K562 (cell line): ENCODE results near the gene ST7. TPM values are rescaled to one million over a fixed set of nuclear protein-coding genes. Genes with fewer than 3 reads are reported as not detected.
A peak's percentile ranks its signal among the peaks of the same experiment; 100 is the strongest.

Experiments
- ASH1L ChIP-seq: fragments of 450-650 bp; IDR thresholded peaks from 2 replicates; pipeline ENCODE4 v1.6.1; 2018; ENCODE audit warnings: borderline replicate concordance, mild to moderate bottlenecking, low read depth; ENCODE audit not compliant: partially characterized antibody
- ATF3 ChIP-seq, 2 experiments: fragments of 450-650 bp in 1 of 2; sonication (generic) in 1 of 2; formaldehyde crosslinking in 1 of 2; IDR thresholded peaks in 1 of 2; conservative IDR thresholded peaks in 1 of 2; 2 replicates each; pipeline versions ENCODE4 v1.6.1 to v1.8.1; 2016 to 2023; ENCODE audit warnings: mild to moderate bottlenecking in 2 of 2, moderate library complexity in 2 of 2, inconsistent platforms in 1 of 2, missing genetic modification reagents in 1 of 2
- BHLHE40 ChIP-seq: IDR thresholded peaks from 2 replicates; pipeline ENCODE4 v1.6.1; 2011; ENCODE audit warnings: low read length, improper control_type of control experiment
- BRCA1 ChIP-seq, 2 experiments: fragments of 450-650 bp in 1 of 2; sonication (generic) in 1 of 2; formaldehyde crosslinking in 1 of 2; IDR thresholded peaks; 2 replicates each; pipeline versions ENCODE4 v1.5.0 to v1.6.1; 2017 to 2020; ENCODE audit warnings: mild to moderate bottlenecking in 1 of 2, missing genetic modification reagents in 1 of 2
- BRF2 ChIP-seq: IDR thresholded peaks from 3 replicates; pipeline ENCODE4 v1.6.1; 2011; ENCODE audit warnings: borderline replicate concordance, mild to moderate bottlenecking; ENCODE audit not compliant: insufficient read length, insufficient read depth
- CHD1 ChIP-seq: fragments of 200-600 bp; sonication (generic); IDR thresholded peaks from one replicate; pipeline ENCODE4 v1.6.1; 2012; ENCODE audit warnings: mild to moderate bottlenecking, moderate library complexity, low read length, inconsistent platforms
- CREB1 ChIP-seq, 2 experiments: sonication (generic) in 1 of 2; formaldehyde crosslinking in 1 of 2; IDR thresholded peaks; 2 replicates each; pipeline versions ENCODE4 v1.6.1 to v1.8.0; 2012 to 2022; ENCODE audit warnings: inconsistent platforms in 1 of 2, mild to moderate bottlenecking in 1 of 2, missing genetic modification reagents in 1 of 2, moderate library complexity in 1 of 2
- ELF1 ChIP-seq: fragments of 200-800 bp; sonication (Bioruptor generic); IDR thresholded peaks from 2 replicates; pipeline ENCODE4 v1.6.1; 2016; ENCODE audit warnings: missing genetic modification characterization, missing compliant biosample characterization
- MAFK ChIP-seq: IDR thresholded peaks from 2 replicates; pipeline ENCODE4 v1.6.1; 2011; ENCODE audit warnings: low read length, improper control_type of control experiment
- MAZ ChIP-seq, 2 experiments: fragments of 450-650 bp in 1 of 2; sonication (generic) in 1 of 2; formaldehyde crosslinking; IDR thresholded peaks in 1 of 2; conservative IDR thresholded peaks in 1 of 2; 2 replicates each; pipeline versions ENCODE4 v1.4.0 to v1.5.0; 2020; ENCODE audit warnings: mild to moderate bottlenecking in 1 of 2, missing genetic modification reagents in 1 of 2
- NRF1 ChIP-seq, 2 experiments: fragments of 450-650 bp; IDR thresholded peaks in 1 of 2; conservative IDR thresholded peaks in 1 of 2; 2 replicates each; pipeline ENCODE4 v1.6.1; 2014; ENCODE audit warnings: mild to moderate bottlenecking in 2 of 2
- POLR2G ChIP-seq: fragments of 200-400 bp; formaldehyde crosslinking; IDR thresholded peaks from 2 replicates; pipeline ENCODE4 v1.6.1; 2017; ENCODE audit warnings: low read depth, mild to moderate bottlenecking, antibody characterized with exemption, low read length, moderate library complexity
- PRPF4 ChIP-seq: fragments of 200-400 bp; formaldehyde crosslinking; IDR thresholded peaks from one replicate; pipeline ENCODE4 v1.6.1; 2017; ENCODE audit warnings: low read length, low read depth, mild to moderate bottlenecking; ENCODE audit not compliant: insufficient read depth, poor library complexity, severe bottlenecking
- SRF ChIP-seq, 2 experiments: fragments of 250-450, 450-650 bp in 1 of 2; sonication (Bioruptor Pico) in 1 of 2; sonication (generic) in 1 of 2; formaldehyde crosslinking; IDR thresholded peaks; 2 replicates each; pipeline versions ENCODE4 v1.5.0 to v1.5.1; 2020 to 2022; ENCODE audit warnings: mild to moderate bottlenecking in 1 of 2, missing genetic modification reagents in 1 of 2
- U2AF1 ChIP-seq: fragments of 200-400 bp; formaldehyde crosslinking; optimal IDR thresholded peaks from 2 replicates; pipeline ENCODE3; 2017; ENCODE audit warnings: mild to moderate bottlenecking, low read depth, low read length, moderate library complexity
- XRCC5 ChIP-seq: fragments of 200-400 bp; formaldehyde crosslinking; IDR thresholded peaks from 2 replicates; pipeline ENCODE4 v1.6.1; 2017; ENCODE audit warnings: low read depth, mild to moderate bottlenecking, low read length
- ZC3H11A ChIP-seq: IDR thresholded peaks from 2 replicates; pipeline ENCODE4 v1.6.1; 2012; ENCODE audit warnings: low read depth, low read length, improper control_type of control experiment
- ZNF134 ChIP-seq: fragments of 250-450 bp; sonication (Bioruptor Pico); conservative IDR thresholded peaks from 2 replicates; pipeline ENCODE4 v1.4.0; 2020
- ZNF347 ChIP-seq: fragments of 450-650 bp; formaldehyde crosslinking; IDR thresholded peaks from 2 replicates; pipeline ENCODE4 v1.4.0; 2020; ENCODE audit warnings: low read depth, mild to moderate bottlenecking, moderate library complexity
- ZNF41 ChIP-seq: fragments of 250-450 bp; sonication (Bioruptor Pico); conservative IDR thresholded peaks from 2 replicates; pipeline ENCODE4 v1.4.0; 2020; ENCODE audit warnings: mild to moderate bottlenecking
- ZNF639 ChIP-seq, 2 experiments: fragments of 200-800 bp in 1 of 2; sonication (Bioruptor generic) in 1 of 2; sonication (generic) in 1 of 2; formaldehyde crosslinking in 1 of 2; IDR thresholded peaks in 1 of 2; conservative IDR thresholded peaks in 1 of 2; 2 replicates each; pipeline versions ENCODE4 v1.5.0 to v1.6.1; 2016 to 2020; ENCODE audit warnings: missing compliant biosample characterization in 1 of 2, missing genetic modification characterization in 1 of 2, missing genetic modification reagents in 1 of 2
- polyA plus RNA-seq, 8 experiments: library from polyadenylated mRNA; depleted of rRNA in 4 of 8; stranded (reverse) in 5 of 8; unstranded in 3 of 8; fragments of >200 nt; fragmentation: Nextera tagmentation in 2 of 8; fragmentation: Illumina TruSeq in 1 of 8; extraction: Ambion mirVana in 2 of 8; extraction: Trizol in 1 of 8; gene quantifications; 2 replicates each; pipeline versions ENCODE4 v1.2.1 to v1.2.3, GENCODE V29; 2011 to 2014; ENCODE audit warnings: inconsistent platforms in 1 of 8, missing spikeins in 1 of 8
- total RNA-seq, 7 experiments: library from RNA; depleted of rRNA in 6 of 7; stranded (reverse); fragments of >200 nt in 6 of 7; fragmentation: Illumina TruSeq in 2 of 7; extraction: Trizol in 2 of 7; gene quantifications; 2 replicates each; pipeline versions ENCODE4 v1.2.1 to v1.2.3, GENCODE V29; 2011 to 2021; ENCODE audit warnings: low replicate concordance in 1 of 7

Gene ST7
- total and polyA plus RNA-seq, 9 of the 15 experiments (the other 6 are each of a cell fraction or from before 2014, with no cell fraction given): 23.9 to 56.3 (median 36.9) TPM

GRCh38 chr7:116953906-116954838, 871 bp downstream of the ST7 start (continued):
- TF ChIP-seq ATF3 (IDR thresholded peaks at IDR 0.05): peak; percentile 76
- TF ChIP-seq ATF3 (CRISPR knock-in tag; conservative IDR thresholded peaks at IDR 0.05): peak; percentile 83
- TF ChIP-seq ZNF639 (CRISPR knock-in tag; conservative IDR thresholded peaks at IDR 0.05 in 1 of 2, IDR thresholded peaks at IDR 0.05 in 1 of 2): peak in 1 of 2 experiments; percentile 92; a peak in 2 of 4 replicates
- TF ChIP-seq MAZ (CRISPR knock-in tag; conservative IDR thresholded peaks at IDR 0.05 in 1 of 2, IDR thresholded peaks at IDR 0.05 in 1 of 2): peak; percentile 67 to 83
- TF ChIP-seq CHD1: peak; percentile 43
- peak; percentile 61; the same call in 1 of the 2 replicates for TF ChIP-seq MAFK
- no peak for TF ChIP-seq BRF2
- no peak for TF ChIP-seq ZNF41
- peak; percentile 49 for TF ChIP-seq PRPF4
- peak; percentile 54 for TF ChIP-seq U2AF1
- 0 out of 2 replicates have a peak, but pooled peaks have one; percentile 15 for TF ChIP-seq ELF1 (tag)
- no peak for TF ChIP-seq ZNF134 (CRISPR knock-in tag)
- peak in 1 of 2 experiments; percentile 58; a peak in 1 of 4 replicates for TF ChIP-seq SRF (CRISPR knock-in tag; IDR thresholded peaks at IDR 0.05)
- TF ChIP-seq BHLHE40: peak; percentile 75
- TF ChIP-seq ZNF347 (CRISPR knock-in tag): no peak
- no peak for TF ChIP-seq BRCA1 (IDR thresholded peaks at IDR 0.05)
- TF ChIP-seq BRCA1 (CRISPR knock-in tag; IDR thresholded peaks at IDR 0.05): no peak
- peak in 1 of 2 experiments; percentile 37; a peak in 3 of 4 replicates for TF ChIP-seq NRF1 (conservative IDR thresholded peaks at IDR 0.05 in 1 of 2, IDR thresholded peaks at IDR 0.05 in 1 of 2)
- TF ChIP-seq CREB1 (IDR thresholded peaks at IDR 0.05): peak; percentile 88
- peak; percentile 93 for TF ChIP-seq CREB1 (CRISPR knock-in tag; IDR thresholded peaks at IDR 0.05)
- TF ChIP-seq ASH1L: no peak
- peak; percentile 97 for TF ChIP-seq XRCC5
- TF ChIP-seq POLR2G: peak; percentile 95
- TF ChIP-seq ZC3H11A: 0 out of 2 replicates have a peak, but pooled peaks have one; percentile 80
